ENCODE measurements around the gene KCNMA1.

Gene KCNMA1

DNA sequence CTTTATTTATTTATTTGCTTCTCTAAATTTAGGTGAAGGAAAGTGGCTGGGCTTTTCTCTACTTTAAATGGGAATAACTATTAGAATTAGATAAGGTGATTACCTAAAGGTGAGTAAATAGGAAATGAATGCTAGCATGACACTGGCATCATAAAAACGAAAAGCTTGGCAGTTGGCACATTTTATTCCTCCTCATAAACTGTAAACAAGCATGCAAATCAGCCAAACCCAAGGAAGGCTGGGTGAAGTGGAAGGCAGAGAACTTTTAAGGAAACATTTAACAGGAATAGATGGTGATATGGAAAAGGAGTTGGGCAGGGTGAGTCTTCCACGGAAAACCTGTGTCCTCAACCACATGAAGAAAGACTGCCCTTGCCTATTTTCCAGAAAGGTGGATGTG lies 669.1 kb downstream of the KCNMA1 start:
- TF ChIP-seq, protein P1, sequence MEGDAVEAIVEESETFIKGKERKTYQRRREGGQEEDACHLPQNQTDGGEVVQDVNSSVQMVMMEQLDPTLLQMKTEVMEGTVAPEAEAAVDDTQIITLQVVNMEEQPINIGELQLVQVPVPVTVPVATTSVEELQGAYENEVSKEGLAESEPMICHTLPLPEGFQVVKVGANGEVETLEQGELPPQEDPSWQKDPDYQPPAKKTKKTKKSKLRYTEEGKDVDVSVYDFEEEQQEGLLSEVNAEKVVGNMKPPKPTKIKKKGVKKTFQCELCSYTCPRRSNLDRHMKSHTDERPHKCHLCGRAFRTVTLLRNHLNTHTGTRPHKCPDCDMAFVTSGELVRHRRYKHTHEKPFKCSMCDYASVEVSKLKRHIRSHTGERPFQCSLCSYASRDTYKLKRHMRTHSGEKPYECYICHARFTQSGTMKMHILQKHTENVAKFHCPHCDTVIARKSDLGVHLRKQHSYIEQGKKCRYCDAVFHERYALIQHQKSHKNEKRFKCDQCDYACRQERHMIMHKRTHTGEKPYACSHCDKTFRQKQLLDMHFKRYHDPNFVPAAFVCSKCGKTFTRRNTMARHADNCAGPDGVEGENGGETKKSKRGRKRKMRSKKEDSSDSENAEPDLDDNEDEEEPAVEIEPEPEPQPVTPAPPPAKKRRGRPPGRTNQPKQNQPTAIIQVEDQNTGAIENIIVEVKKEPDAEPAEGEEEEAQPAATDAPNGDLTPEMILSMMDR (IDR thresholded peaks at IDR 0.05; ENCODE audit: control insufficient read depth, extremely low read depth, insufficient read depth) = no peak
- no peak overlapping the region for H3K4me3 ChIP-seq (ENCODE audit: low read depth, low read length)
- peak; percentile 54 for DNase-seq (ENCODE audit: low read depth)

DNA sequence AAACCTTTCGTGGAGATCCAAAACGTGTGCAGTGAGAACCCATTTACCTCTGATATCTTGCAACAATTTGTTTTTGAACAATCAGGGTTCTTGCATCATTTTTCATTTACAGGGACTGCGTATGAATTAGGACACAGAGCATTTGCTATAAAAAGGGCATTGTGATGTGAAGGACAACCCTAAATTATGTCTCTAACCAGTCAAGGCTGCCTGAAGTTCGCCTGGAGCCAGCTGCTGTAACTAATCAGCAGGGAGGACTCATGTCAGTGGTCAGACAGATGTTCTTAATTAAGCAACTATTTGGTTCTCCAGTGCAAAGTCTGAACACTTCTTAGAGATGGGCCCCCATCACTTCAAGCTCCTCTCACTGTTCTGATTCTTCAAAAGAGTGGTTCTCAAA lies 674.8 kb downstream of the KCNMA1 start:
- TF ChIP-seq, protein P1 (IDR thresholded peaks at IDR 0.05; ENCODE audit: control insufficient read depth, extremely low read depth, insufficient read depth) = no peak
- DNase-seq (ENCODE audit: low read depth) = no peak
- no peak overlapping the region for H3K4me3 ChIP-seq (ENCODE audit: low read depth, low read length)

DNA sequence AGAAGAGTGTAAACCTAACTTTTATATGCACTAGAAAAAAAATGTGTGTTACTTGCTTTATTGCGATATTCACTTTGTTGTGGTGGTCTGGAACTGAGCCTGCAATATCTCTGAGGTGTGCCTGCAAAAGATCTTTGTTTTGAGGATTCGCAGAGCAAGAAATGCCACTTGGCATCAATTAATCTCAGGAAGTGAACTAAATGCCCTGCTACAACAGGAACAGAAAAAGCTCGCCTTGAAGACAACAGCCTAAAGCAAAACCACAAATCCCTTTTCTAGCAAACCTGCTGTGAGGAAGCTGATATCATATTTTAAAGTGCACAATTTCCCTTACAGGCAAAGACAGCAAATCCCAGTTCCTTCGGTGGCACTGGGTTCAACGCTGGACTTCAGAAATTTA lies 675.8 kb downstream of the KCNMA1 start:
- no peak for DNase-seq (ENCODE audit: low read depth)
- TF ChIP-seq, protein P1 (IDR thresholded peaks at IDR 0.05; ENCODE audit: control insufficient read depth, extremely low read depth, insufficient read depth) = no peak
- H3K4me3 ChIP-seq (ENCODE audit: low read depth, low read length) = no peak overlapping the region

DNA sequence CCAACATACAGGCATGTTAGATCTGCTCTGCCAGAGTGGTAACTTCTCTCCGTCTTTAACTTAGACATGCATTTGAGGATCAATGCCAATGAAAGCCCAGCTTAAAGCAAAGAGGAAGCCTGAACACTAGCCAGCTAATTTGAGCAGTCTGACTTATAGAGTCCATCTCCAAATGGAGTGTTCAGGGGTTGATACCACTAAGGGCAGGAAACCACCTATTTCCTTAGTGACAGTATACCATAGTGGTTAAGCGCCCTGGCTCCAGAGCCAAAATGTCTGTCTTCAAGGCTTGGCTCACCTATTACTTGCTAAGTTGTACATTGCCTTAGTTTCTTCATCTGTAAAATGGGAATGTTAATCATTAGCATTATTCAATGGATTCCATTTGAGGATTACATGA lies 678.5 kb downstream of the KCNMA1 start:
- TF ChIP-seq, protein P1 (IDR thresholded peaks at IDR 0.05; ENCODE audit: control insufficient read depth, extremely low read depth, insufficient read depth) = no peak
- no peak for DNase-seq (ENCODE audit: low read depth)
- H3K4me3 ChIP-seq (ENCODE audit: low read depth, low read length) = no peak overlapping the region

DNA sequence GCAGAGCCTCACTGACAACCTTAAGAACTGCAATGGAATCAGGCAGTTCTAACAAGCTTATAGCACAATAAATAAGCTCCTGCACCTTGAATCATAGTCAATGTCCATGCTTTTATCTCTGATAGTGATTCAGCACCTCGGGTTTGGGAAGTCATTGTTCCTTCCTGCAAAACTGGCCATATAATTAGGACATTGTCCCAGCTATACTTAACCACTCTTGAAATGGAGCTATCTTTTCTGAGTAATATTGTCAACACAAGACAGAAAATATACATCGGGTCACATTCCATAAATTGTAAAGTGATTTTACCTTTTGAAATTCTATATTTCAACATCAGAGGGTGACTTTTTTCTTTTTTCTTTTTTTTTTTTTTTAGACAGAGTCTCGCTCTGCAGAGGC lies 682.8 kb downstream of the KCNMA1 start:
- TF ChIP-seq, protein P1 (IDR thresholded peaks at IDR 0.05; ENCODE audit: control insufficient read depth, extremely low read depth, insufficient read depth) = no peak
- DNase-seq (ENCODE audit: low read depth) = no peak
- H3K4me3 ChIP-seq (ENCODE audit: low read depth, low read length) = no peak overlapping the region

DNA sequence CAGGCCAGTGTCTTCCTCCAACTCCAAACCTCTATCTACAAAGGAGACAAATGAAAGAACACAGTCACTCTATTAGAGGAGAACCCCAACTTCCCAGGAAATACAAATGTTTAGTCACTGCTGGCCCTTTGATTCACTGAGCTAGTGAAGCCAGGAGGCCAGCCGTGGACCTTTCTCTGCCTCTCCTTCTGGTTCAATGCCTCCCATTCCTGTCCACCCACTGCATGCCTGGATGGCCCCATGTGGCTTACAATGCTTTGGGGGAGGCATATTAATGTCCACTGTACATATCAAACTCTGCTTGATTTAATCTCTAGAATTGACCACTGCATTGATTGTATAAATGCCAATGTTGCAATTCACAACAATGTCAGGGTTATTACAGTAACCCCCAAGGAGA lies 687.3 kb downstream of the KCNMA1 start:
- no peak overlapping the region for H3K4me3 ChIP-seq (ENCODE audit: low read depth, low read length)
- no peak for DNase-seq (ENCODE audit: low read depth)
- TF ChIP-seq, protein P1 (IDR thresholded peaks at IDR 0.05; ENCODE audit: control insufficient read depth, extremely low read depth, insufficient read depth) = no peak

DNA sequence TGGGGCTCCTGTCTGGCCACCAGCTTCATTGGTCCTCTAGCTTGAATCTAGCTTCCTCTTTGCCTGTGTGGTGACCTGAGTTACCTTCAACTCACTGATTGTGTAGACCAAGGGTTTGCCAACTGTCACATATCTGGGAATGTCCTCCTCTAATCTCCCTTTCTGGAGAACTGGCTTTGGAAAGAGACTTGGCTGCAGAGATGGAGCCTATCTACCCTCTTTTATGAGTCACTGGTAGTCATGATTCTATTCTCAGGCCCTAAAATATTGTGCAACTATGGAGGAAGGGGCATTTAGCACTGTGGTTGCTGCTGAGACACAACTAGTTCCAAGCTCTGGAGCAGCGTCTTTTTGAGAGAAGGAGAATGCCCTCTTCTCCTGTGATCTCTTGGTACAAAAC lies 691.3 kb downstream of the KCNMA1 start:
- no peak for DNase-seq (ENCODE audit: low read depth)
- TF ChIP-seq, protein P1 (IDR thresholded peaks at IDR 0.05; ENCODE audit: control insufficient read depth, extremely low read depth, insufficient read depth) = no peak
- H3K4me3 ChIP-seq (ENCODE audit: low read depth, low read length) = no peak overlapping the region

All from LNCaP clone FGC (cell line).